ENCODE measurements around the gene HTT-AS. TPM values are rescaled to one million over a fixed set of nuclear protein-coding genes. Genes with fewer than 3 reads are reported as not detected.
A peak's percentile ranks its signal among the peaks of the same experiment; 100 is the strongest.

The HTT-AS gene
- total RNA-seq, 1 experiment from 2014 or later = not detected

- Mint-ChIP-seq H3K27ac (ENCODE audit: unreplicated experiment) (no peak overlapping the region), H3K4me3 (ENCODE audit: low read depth, unreplicated experiment) (no peak overlapping the region), H3K36me3 (ENCODE audit: insufficient read depth, unreplicated experiment) (no peaks in the 10 kb centered on the region), H3K9me3 (ENCODE audit: low read depth, unreplicated experiment) (no peaks in the 10 kb centered on the region), H3K27me3 (ENCODE audit: unreplicated experiment) (peaks cover 40% of the 10 kb centered on the region), H3K4me1 (ENCODE audit: low read depth, unreplicated experiment) (peaks cover 16% of the 10 kb centered on the region)
- DNase-seq = no peak
- CTCF ChIA-PET = no interaction called here
- TF ChIP-seq CTCF (IDR thresholded peaks at IDR 0.05; ENCODE audit: unreplicated experiment) = no peak
- intact Hi-C loops (cut with micrococcal nuclease; ENCODE audit: unreplicated experiment) = no loop called here
- no TSS peak for BruUV-seq (replicated peaks)
Measured at GRCh38 chr4:3039706-3040366, 34.5 kb downstream of the HTT-AS start.

- Mint-ChIP-seq H3K4me1 (ENCODE audit: low read depth, unreplicated experiment) (peaks cover 16% of the 10 kb centered on the region), H3K4me3 (ENCODE audit: low read depth, unreplicated experiment) (peak overlapping the region; percentile 37), H3K27me3 (ENCODE audit: unreplicated experiment) (peaks cover 40% of the 10 kb centered on the region), H3K27ac (ENCODE audit: unreplicated experiment) (no peak overlapping the region), H3K9me3 (ENCODE audit: low read depth, unreplicated experiment) (no peaks in the 10 kb centered on the region), H3K36me3 (ENCODE audit: insufficient read depth, unreplicated experiment) (no peaks in the 10 kb centered on the region)
- TF ChIP-seq CTCF (IDR thresholded peaks at IDR 0.05; ENCODE audit: unreplicated experiment) = no peak
- BruUV-seq (replicated peaks) = no TSS peak
- DNase-seq = no peak
- intact Hi-C loops (cut with micrococcal nuclease; ENCODE audit: unreplicated experiment) = no loop called here
- CTCF ChIA-PET = interaction anchor here (0.7 to 1.0 kb wide), 3 partner anchors 28 to 314 kb away, joined by 3 to 8 read pairs (median 4); no protein-coding TSS in a partner anchor
Measured at GRCh38 chr4:3037957-3038461, 36.3 kb downstream of the HTT-AS start.

- no peak for DNase-seq
- no peaks in the 10 kb centered on the region for H3K9me3 Mint-ChIP-seq (ENCODE audit: low read depth, unreplicated experiment)
- BruUV-seq (replicated peaks) = no TSS peak
- H3K36me3 Mint-ChIP-seq (ENCODE audit: insufficient read depth, unreplicated experiment) = no peaks in the 10 kb centered on the region
- peak overlapping the region; percentile 5 for H3K4me3 Mint-ChIP-seq (ENCODE audit: low read depth, unreplicated experiment)
- no peak for TF ChIP-seq CTCF (IDR thresholded peaks at IDR 0.05; ENCODE audit: unreplicated experiment)
- CTCF ChIA-PET = interaction anchor here (0.5 kb wide), 1 partner anchor 280 kb away, joined by 3 read pairs; no protein-coding TSS in a partner anchor
- no peak overlapping the region for H3K27ac Mint-ChIP-seq (ENCODE audit: unreplicated experiment)
- intact Hi-C loops (cut with micrococcal nuclease; ENCODE audit: unreplicated experiment) = no loop called here
- H3K4me1 Mint-ChIP-seq (ENCODE audit: low read depth, unreplicated experiment) = peaks cover 22% of the 10 kb centered on the region
- H3K27me3 Mint-ChIP-seq (ENCODE audit: unreplicated experiment) = peaks cover 36% of the 10 kb centered on the region
Measured at GRCh38 chr4:3036131-3036952, 38.0 kb downstream of the HTT-AS start.

GRCh38 chr4:3035674-3036073, 38.7 kb downstream of the HTT-AS start:
- H3K4me3 Mint-ChIP-seq (ENCODE audit: low read depth, unreplicated experiment) = no peak overlapping the region
- no peak for DNase-seq
- no peak for TF ChIP-seq CTCF (IDR thresholded peaks at IDR 0.05; ENCODE audit: unreplicated experiment)
- CTCF ChIA-PET = no interaction called here
- H3K9me3 Mint-ChIP-seq (ENCODE audit: low read depth, unreplicated experiment) = no peaks in the 10 kb centered on the region
- H3K27me3 Mint-ChIP-seq (ENCODE audit: unreplicated experiment) = peaks cover 42% of the 10 kb centered on the region
- H3K27ac Mint-ChIP-seq (ENCODE audit: unreplicated experiment) = no peak overlapping the region
- BruUV-seq (replicated peaks) = no TSS peak
- H3K36me3 Mint-ChIP-seq (ENCODE audit: insufficient read depth, unreplicated experiment) = no peaks in the 10 kb centered on the region
- peaks cover 29% of the 10 kb centered on the region for H3K4me1 Mint-ChIP-seq (ENCODE audit: low read depth, unreplicated experiment)
- intact Hi-C loops (cut with micrococcal nuclease; ENCODE audit: unreplicated experiment) = no loop called here
